T-cell (primary cell): ENCODE data around the gene MRPS5. TPM values are rescaled to one million over a fixed set of nuclear protein-coding genes. Genes with fewer than 3 reads are reported as not detected.

ENCODE experiments used
- ATAC-seq, 4 experiments: fragments of 200-7000 bp in 3 of 4; fragments of 150-1000 bp in 1 of 4; cut with Tn5 transposase; replicated peaks in 1 of 4; 1 replicate in 3 of 4; 2 replicates in 1 of 4; pipeline ENCODE4 v1.10.0; 2021; ENCODE audit warnings: moderate library complexity in 3 of 4, mild to moderate bottlenecking in 2 of 4, moderate number of reproducible peaks in 1 of 4
- CTCF ChIA-PET, 2 donors: fragments of 300-600 bp; sonication (Branson Sonifier 250); formaldehyde crosslinking; loops; one replicate each; lab custom pipeline; 2022; ENCODE audit warnings: antibody characterized with exemption in 2 of 2; lab: Charles Lee
- POLR2A ChIA-PET, 2 donors: fragments of 300-600 bp; sonication (Branson Sonifier 250); formaldehyde crosslinking; loops; one replicate each; lab custom pipeline; 2022; ENCODE audit warnings: antibody characterized with exemption in 2 of 2; lab: Charles Lee
- DNase-seq, 35 experiments: peaks; one replicate each; pipeline versions ENCODE4 v3.0.0 to v3.0.0-alpha.2; 2013 to 2023
- H3K27ac ChIP-seq: one replicate; pipeline ENCODE4 v1.5.1; 2013; ENCODE audit warnings: low read length
- H3K27me3 ChIP-seq, 2 experiments: replicated peaks in 1 of 2; 1 replicate in 1 of 2; 2 replicates in 1 of 2; pipeline versions ENCODE4 v1.6.1 to v1.7.0; 2013; ENCODE audit warnings: low read length in 1 of 2, mixed read lengths in 1 of 2; ENCODE audit not compliant: control insufficient read depth in 2 of 2, insufficient read depth in 2 of 2; ENCODE audit errors: extremely low read depth in 1 of 2
- H3K36me3 ChIP-seq, 2 donors: 1 replicate in 1 of 2; 2 replicates in 1 of 2; pipeline versions ENCODE4 v1.6.1 to v1.7.0; 2013; ENCODE audit warnings: low read length in 1 of 2; ENCODE audit not compliant: control insufficient read depth in 2 of 2, insufficient read depth in 1 of 2; ENCODE audit errors: extremely low read depth in 1 of 2
- H3K4me1 ChIP-seq, 2 experiments: 1 replicate in 1 of 2; 2 replicates in 1 of 2; pipeline versions ENCODE4 v1.6.1 to v1.7.0; 2013; ENCODE audit warnings: low read length in 2 of 2, mixed read lengths in 1 of 2; ENCODE audit not compliant: insufficient read depth in 2 of 2, control insufficient read depth in 1 of 2; ENCODE audit errors: extremely low read depth in 1 of 2
- H3K4me3 ChIP-seq, 2 donors: 1 replicate in 1 of 2; 2 replicates in 1 of 2; pipeline versions ENCODE4 v1.5.1 to v1.7.0; 2013; ENCODE audit warnings: mild to moderate bottlenecking in 2 of 2, low read length in 1 of 2, moderate library complexity in 1 of 2; ENCODE audit not compliant: control insufficient read depth in 1 of 2; ENCODE audit errors: extremely low read depth in 1 of 2
- H3K9me3 ChIP-seq: 2 replicates; pipeline ENCODE4 v1.7.0; 2013
- H3K27ac Mint-ChIP-seq, 2 donors: one replicate each; pipeline ENCODE4 v1.8.0; 2020 to 2021; ENCODE audit warnings: mild to moderate bottlenecking in 2 of 2, mixed read lengths in 2 of 2
- H3K27me3 Mint-ChIP-seq, 2 donors: one replicate each; pipeline ENCODE4 v1.8.0; 2021 to 2022; ENCODE audit warnings: mixed read lengths in 2 of 2
- H3K36me3 Mint-ChIP-seq: one replicate; pipeline ENCODE4 v1.8.0; 2021; ENCODE audit warnings: mixed read lengths
- H3K4me1 Mint-ChIP-seq, 3 donors: one replicate each; pipeline ENCODE4 v1.8.0; 2020 to 2022; ENCODE audit warnings: mixed read lengths in 3 of 3, mild to moderate bottlenecking in 1 of 3
- H3K4me3 Mint-ChIP-seq, 3 donors: one replicate each; pipeline ENCODE4 v1.8.0; 2020 to 2022; ENCODE audit warnings: mild to moderate bottlenecking in 3 of 3, mixed read lengths in 3 of 3, moderate library complexity in 3 of 3
- H3K9me3 Mint-ChIP-seq, 3 donors: one replicate each; pipeline ENCODE4 v1.8.0; 2020 to 2022; ENCODE audit warnings: mixed read lengths in 3 of 3
- WGBS: methylation state at CpG from one replicate; pipeline ENCODE4 v1.1.5; 2013; ENCODE audit warnings: missing lambda C conversion rate; ENCODE audit not compliant: insufficient coverage; 5-methylcytosine and 5-hydroxymethylcytosine counted together
- total RNA-seq, 35 experiments: library from RNA in 6 of 35; stranded (reverse) in 6 of 35; fragments of 120-200 nt in 1 of 35; gene quantifications; one replicate each; pipeline versions ENCODE4 v1.2.1 to v1.2.4 and lab custom pipeline; 2013 to 2026

The MRPS5 gene
- total RNA-seq, 5 donors from 2014 or later (not counting 1 experiment from before 2014, with no cell fraction given) = 32.3 to 58.3 (median 57.0) TPM

DNA sequence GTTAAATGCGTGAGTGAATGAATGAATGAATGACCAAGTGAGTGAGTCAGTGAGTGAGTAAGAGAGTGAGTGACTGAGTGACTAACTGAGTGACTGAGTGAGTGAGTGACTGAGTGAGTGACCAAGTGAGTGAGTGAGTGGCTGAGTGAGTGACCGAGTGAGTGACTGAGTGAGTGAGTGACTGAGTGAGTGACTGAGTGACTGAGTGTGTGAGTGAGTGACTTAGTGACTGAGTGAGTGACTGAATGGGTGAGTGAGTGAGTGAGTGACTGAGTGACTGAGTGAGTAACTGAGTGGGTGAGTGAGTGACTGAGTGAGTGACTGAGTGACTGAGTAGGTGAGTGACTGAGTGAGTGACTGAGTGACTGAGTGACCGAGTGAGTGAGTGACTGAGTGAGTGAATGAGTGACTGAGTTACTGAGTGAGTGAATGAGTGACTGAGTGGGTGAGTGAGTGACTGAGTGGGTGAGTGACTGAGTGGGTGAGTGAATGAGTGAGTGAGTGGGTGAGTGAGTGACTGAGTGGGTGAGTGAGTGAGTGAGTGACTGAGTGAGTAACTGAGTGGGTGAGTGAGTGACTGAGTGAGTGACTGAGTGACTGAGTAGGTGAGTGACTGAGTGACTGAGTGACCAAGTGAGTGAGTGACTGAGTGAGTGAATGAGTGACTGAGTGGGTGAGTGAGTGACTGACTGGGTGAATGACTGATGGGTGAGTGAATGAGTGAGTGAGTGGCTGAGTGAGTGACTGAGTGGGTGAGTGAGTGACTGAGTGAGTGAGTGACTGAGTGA is 84.8 kb downstream of the MRPS5 start:
- POLR2A ChIA-PET = no interaction called here
- peaks cover 4 to 53% of the 10 kb centered on the region in 2 experiments for H3K4me1 ChIP-seq
- peaks cover 83 to 90% (median 85%) of the 10 kb centered on the region in 3 donors for H3K4me1 Mint-ChIP-seq
- H3K4me3 ChIP-seq = no peak overlapping the region
- no peaks in the 10 kb centered on the region for H3K9me3 ChIP-seq
- no peaks in the 10 kb centered on the region for H3K27me3 Mint-ChIP-seq
- ATAC-seq = no peak
- peak overlapping the region; percentile 51 for H3K27ac ChIP-seq
- peak overlapping the region in 1 of 3 donors; percentile 46 for H3K4me3 Mint-ChIP-seq
- H3K9me3 Mint-ChIP-seq = peaks cover 0 to 20% (median 4%) of the 10 kb centered on the region in 3 donors
- H3K36me3 ChIP-seq = peaks cover 10% of the 10 kb centered on the region in 2 donors
- no peaks in the 10 kb centered on the region for H3K27me3 ChIP-seq
- CTCF ChIA-PET = no interaction called here
- H3K27ac Mint-ChIP-seq = peak overlapping the region; percentile 73 to 77
- peaks cover 24% of the 10 kb centered on the region for H3K36me3 Mint-ChIP-seq
- WGBS = 91% methylated on average over 3 of the region's 3 CpGs
- no peak for DNase-seq

Other genes starting within 250 kb of the MRPS5 start
- 100 to 1,000 TPM; 129 to 179 (median 150) TPM for gene MAL, start 96.1 kb downstream of the MRPS5 start, total RNA-seq
- 10 to 100 TPM; 11.8 to 29.2 (median 25.5) TPM for gene ZNF514, start 38.0 kb upstream of the MRPS5 start, total RNA-seq
- gene ZNF2, start 44.0 kb upstream of the MRPS5 start, total RNA-seq = 1 to 10 TPM; 1.8 to 8.2 (median 7.5) TPM
- 1 to 10 TPM; 2.7 to 6.0 (median 4.1) TPM for gene ZNF892, start 85.7 kb upstream of the MRPS5 start, total RNA-seq
- gene PROM2, start 152.6 kb upstream of the MRPS5 start, total RNA-seq = 1 to 10 TPM in 2 of 5 donors, under 1 TPM in 3; 0.30 to 2.1 (median 0.40) TPM
- not detected for gene KCNIP3, start 175.5 kb upstream of the MRPS5 start, total RNA-seq